ENCODE measurements around the gene HNRNPA3.
"Not testable (repeated sequence)": the region's sequence is repeated elsewhere in the genome, so short reads cannot be mapped to it uniquely, and the experiment has no call there.

Gene HNRNPA3

DNA sequence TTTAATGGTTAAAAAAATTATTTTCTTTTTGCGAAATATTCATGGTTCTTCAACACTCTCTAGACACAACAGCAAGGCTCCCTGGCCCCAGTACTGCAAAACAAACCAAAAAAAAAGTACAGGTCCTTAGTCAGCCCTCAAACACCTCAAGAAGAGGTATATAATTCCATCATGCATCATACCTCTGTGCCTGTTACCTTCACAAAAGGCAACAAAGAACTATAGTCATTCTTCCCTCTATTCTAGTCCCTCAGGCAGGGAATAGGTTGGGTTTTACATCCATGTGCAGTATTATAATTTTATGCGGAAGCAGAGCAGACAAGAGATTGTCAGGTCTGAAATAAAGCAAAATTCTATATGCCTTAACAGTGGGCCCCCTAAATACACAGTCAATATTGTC lies 43.4 kb downstream of the HNRNPA3 start:
- DNase-seq (ENCODE audit: low spot score) = no peak

DNA sequence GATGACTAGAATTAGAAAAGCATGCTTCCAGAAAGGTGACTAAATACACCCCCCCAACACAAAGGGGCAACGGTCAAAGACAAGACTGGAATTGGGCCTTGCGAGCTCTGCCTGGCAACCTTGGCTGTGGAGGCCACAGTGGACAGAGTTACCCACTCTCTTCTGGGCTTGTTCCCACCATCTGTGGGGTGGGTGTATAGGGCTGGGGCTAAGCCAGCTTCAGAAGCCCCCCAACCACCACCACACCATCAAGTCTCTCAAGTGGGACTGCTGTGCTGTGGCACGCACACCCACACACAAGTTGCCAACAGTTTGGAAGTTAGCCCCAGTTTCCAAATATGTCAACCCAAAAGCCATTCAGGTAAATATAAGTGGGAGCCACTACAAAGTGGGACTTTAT lies 44.1 kb downstream of the HNRNPA3 start:
- DNase-seq (ENCODE audit: low spot score) = no peak

DNA sequence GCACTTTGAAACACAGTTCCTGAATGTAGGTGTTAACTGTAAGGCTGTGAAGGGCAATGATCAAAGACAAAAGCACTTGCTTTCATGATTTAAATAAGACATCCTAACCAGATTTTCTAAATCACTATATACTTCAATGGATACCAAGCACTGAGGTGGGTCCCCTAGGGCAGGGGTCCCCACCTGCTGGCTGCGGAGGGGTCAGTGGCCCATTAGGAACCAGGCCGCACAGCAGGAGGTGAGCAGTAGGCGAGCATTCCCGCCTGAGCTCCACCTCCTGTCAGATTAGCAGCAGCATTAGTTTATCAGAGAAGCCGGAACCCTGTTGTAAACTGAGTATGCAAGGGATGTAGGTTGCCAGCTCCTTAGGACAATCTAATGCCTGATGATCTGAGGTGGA lies 44.9 kb downstream of the HNRNPA3 start:
- DNase-seq (ENCODE audit: low spot score) = no peak

DNA sequence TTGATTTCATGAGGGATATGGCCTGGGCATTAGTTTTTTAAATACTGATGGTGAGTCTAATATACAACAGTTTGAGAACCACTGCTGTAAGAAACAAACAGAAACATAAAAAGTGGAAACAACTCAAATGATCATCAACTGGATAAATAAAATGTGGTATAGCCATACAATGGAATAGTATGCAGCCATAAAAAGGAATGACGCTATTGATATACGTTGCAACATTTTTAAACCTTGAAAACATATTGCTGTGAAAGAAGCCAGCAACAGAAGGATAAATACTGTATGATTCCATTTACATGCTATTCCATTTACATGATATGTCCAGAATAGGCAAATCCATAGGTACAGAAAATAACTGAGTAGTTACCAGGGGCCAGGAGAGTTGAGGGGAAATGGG lies 45.5 kb downstream of the HNRNPA3 start:
- no peak for DNase-seq (ENCODE audit: low spot score)

DNA sequence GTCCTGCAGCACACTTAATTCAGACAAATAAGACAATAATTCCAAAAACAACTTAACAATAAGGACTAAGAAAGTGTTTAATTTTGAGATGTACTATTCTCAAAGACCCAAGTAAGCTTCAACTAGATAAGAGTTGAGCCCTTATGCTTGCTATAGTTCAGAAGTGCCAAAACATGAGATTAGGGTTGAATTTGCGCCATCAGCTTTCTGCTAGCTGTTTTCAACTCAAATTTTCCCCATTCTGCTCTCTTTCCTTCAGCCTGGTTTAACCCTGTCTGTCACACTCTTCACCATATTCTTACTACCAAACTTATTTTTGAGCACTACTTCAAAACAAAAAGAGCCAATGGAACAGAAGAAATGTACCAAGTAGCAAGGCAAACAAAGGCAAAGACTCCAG lies 47.8 kb downstream of the HNRNPA3 start:
- no peak for DNase-seq (ENCODE audit: low spot score)

DNA sequence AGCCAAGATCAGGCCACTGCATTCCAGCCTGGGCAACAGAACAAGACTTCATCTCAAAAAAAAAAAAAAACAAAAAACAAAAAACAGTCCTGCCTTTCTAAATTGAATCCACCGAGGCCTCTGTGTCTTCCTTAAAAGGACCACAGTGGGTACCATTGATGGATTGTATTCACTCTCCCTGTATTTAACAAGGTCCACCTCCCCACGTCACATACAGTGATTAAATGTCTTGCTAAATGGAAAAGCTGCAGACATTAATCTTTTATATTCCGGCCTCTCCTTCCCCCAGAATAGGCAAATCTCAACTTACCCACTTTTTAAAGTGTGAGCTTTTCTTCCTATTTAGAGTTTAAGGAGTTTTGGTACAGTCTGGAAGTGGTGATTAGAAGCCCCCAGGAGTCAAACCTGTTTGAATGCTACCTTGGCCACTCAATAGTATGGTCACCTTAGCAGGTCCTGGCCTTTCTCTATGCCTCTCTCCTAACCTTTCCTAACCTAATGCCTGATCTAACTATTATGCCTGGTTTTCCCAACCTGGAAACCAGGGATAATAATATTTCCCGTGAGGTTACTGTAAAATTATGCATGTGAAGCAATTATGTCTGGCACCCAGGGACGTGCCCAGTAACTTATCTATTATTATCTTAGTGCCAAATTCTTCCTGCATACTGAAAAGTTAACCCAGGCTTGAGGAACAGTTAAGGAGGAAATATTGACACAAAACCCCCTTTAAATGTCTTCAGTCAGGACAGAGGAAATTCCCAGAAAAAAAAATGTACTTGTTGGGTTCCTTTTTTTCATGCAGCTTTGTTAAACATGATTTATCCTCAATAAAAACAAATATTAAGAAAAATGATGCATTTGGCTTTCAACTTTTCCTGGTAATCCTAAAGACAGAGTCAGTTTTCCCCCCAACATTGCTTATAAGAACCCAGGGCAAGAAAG lies 48.8 kb downstream of the HNRNPA3 start:
- DNase-seq (ENCODE audit: low spot score) = peak; percentile 36

DNA sequence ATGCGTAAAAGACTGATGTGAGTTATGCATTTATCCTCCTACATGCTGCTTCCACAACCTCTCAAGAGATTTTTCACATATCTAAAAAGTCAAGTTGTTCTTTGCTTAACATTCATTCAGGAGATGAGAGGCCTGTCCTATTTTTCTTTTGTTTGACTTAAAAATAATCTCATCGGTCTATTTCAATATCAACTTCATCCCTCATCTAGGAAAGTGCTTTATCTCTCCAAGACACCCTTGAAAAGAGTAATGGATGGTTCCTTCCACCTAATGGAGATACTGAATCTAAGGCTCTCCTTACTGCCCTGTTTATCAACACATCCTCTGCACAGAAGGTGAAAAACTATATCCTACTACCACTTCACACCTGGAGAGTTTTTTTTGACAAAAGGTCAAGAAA lies 49.5 kb downstream of the HNRNPA3 start:
- peak; percentile 54 for DNase-seq (ENCODE audit: low spot score)

DNA sequence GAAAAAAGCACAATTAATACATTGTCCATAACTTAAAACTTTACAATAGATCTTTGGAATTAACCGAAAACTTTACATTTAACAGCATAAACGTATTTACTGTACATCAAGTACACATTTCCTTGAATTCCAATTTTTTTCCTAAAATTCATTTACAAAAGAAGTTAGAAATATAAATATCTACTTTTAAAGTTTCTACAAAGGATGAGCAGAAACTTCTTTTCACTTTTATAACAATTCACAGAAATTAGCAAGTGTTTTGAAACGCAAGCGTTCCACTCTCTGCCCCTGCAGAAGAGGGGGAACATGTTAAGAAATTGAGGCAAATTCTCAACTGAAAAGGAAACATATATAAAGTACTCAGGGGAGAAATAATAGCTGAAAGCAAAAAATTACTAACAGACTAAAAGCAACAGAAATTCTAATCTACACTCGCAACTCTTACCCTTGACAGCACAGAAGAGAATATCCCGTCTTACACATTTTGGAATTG lies 50.4 kb downstream of the HNRNPA3 start:
- DNase-seq (ENCODE audit: low spot score) = peak; percentile 31

DNA sequence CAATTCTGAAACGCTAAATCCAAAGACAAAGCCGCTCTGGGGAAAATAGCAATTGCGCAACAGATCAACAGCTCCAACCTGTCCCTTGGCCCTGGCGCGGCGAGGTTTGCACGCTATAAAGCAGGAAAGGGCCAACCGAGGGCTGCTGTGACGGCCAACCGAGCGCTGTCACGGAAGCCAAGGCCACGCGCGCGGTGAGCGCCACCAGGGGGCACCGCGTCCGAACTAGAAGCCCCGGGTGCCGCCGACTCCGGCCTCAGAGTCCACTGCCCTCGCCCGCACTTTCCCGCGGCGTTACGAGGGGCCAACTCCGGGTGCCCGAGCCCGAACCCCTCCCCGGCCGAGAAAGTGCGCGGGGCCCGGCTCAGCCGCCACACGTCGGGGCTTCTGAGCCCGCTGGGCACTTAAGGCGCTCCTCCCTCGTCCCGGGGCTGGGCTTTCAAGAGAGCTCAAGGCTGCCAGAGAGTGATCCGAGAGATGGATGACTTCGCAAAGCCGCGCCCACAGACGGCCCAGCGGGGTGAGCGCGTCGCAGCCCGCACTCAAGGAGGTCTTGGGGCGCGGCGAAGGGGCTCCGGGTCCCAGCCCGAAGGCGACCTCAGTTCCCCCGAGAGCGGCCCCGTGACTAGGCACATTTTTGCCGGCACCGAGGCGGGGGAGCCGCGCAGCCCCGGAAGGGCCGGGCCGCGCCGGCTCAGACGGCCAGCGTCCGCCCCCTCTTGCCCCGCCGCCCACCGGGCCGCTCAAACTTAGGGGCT lies 51.0 kb downstream of the HNRNPA3 start:
- DNase-seq (ENCODE audit: low spot score) = peak; percentile 93

DNA sequence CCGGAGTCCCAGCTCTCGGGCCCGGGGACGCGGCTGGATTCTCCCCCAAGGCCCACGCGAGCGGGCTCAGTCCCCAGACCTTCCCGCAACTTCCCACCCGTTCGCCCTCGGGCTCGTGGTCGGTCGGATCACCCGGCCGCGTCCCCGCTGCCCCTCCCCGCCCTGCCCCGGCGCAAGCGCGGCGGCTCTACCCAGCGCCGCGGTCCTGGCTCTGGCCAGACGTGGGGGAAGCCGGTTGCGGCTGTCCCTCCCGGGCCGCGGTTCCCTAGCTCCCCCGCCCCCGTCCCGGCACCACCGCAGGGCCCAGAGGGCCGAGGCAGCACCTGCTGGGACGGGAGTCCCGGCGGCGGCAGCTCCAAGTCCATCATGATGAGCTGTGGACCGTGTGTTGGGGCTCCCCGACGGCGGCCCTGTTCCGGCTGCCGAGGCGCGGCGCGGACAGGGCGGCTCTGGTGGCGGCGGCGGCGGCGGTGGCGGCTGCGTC lies 51.7 kb downstream of the HNRNPA3 start:
- peak; percentile 66 for DNase-seq (ENCODE audit: low spot score)

DNA sequence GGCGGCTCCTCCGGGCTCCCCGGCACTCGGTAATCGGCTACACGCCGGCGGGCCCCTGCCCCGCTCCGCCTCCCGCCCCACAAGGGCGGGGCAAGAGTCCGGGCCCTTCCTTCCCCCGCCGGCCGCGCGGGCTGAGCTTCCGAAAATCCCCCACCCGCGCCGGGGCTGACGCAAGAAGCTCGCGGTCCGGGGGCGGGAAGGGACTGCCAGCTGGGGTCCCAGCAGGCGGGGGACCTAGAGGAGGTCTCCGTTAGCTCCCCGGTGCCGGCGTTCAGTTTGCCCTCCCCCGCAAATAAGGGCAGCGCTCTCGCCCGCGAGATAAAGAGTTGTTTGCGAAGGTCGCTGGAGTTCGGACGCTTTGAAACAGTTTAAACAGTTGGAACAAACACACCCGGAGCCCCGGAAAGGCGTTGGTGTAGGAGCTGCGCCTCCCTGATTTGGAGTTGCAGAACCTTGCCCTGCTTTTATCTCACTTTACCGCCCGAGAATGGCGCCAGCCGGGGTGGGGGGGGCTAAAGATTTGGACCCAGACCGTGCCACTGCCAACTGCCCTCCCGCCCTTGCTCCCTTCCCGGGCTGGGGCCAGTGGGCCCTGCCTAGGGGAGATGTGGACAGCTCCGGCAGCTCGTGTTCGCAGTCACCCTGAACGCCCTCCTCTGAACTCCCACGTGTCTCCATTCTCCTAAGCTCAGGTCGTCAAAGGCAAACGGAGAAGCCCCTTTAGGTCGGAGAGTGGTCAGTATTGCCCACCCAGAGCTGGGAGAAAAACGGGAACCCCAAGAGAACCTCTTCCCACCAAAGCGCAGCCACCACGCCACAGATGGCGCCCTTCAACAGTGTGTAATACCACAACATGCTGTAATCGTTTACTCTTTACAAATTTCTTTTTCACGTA lies 52.3 kb downstream of the HNRNPA3 start, which contains the start of gene NFE2L2:
Gene NFE2L2, minus strand, starts transcription at position 35 of the 895 bp plus-strand sequence. CDS start 151 bp downstream, outside the sequence.
- peak; percentile 88 for DNase-seq (ENCODE audit: low spot score)

DNA sequence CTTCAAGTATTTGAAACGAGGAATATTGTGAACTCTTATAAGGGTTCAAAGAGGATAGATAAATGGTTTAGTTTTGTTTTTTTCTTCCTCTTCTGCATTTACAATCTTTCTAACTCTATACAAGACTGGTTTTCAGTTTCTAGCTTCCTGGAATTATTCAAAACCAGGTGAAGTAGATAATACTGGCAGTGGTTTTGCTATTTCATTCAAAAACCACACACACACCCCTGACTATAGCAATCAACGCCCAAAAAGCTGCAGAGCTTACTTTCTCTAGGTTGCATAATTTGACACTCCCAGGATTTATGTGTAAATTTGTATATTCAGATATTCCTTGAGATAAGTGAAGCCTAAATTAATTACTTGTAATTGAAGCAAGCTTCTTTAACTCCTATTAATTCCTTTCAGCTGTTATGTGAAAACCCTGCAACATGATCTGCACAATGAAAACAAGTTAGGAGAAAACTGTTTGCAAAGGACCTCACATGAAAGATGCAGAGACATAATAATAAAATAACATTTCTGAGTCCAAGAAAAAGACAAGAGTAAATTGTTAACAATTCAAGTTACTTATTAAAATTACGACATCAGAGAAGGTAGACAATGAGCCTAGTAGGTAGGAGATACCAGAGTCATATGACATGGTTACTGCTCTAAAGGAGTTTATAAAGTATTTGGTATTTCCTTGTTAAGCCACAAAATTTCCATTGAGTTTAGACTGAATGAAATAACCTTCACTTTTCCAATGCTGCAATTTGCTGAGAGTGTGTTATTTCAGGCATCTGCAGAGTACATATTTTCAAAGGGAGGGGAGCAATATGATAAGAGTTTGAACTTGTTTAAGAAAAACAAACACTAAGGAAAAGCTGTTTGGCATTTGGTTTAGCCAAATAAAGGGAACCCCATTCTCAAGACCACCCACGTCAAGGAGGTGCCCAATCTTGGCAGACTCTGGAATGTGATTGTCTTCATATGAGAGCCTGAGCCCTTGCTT lies 53.5 kb downstream of the HNRNPA3 start:
- peak; percentile 55 for DNase-seq (ENCODE audit: low spot score)

DNA sequence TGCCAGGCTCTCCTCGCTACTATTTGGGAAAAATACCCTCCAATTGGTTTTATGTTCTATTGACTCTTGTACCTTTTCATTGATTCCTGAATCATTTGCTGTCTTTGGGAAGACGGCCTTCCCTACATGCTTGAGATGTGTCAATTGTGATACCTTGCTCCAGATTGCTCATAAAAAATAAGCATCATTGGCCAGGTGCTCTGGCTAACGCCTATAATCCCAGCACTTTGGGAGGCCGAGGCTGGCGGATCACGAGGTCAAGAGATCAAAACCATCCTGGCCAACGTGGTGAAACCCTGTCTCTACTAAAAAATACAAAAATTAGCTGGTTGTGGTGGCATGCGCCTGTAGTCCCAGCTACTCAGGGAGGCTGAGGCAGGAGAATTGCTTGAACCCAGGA lies 54.4 kb downstream of the HNRNPA3 start:
- not testable (repeated sequence) for DNase-seq (ENCODE audit: low spot score)

DNA sequence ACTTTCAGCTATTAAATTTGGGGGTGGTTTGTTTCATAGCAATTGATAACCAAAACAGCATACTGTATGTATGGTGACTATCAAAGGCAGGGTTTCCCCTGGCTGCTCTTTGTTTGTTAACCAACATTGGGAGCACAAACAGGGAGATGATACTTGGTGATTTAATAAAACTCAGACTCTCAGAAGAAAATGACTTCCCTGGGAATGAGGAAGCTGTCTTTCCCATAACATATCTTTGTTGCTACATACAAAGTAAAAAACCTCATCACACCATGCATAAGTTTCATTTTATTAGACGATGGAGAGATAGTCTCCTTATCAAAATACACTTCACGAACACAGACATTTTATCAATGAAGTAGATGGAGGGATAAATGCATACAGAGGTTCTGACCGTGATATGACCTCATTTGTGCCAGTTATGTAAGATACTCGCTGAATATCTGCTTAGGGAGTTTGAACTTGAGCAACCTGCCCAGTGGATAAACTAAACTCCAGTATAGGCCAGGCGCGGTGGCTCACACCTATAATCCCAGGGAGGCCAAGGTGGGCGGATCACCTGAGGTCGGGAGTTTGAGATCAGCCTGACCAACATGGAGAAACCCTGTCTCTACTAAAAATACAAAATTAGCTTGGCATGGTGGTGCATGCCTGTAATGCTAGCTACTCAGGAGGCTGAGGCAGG lies 55.7 kb downstream of the HNRNPA3 start:
- DNase-seq (ENCODE audit: low spot score) = no peak

DNA sequence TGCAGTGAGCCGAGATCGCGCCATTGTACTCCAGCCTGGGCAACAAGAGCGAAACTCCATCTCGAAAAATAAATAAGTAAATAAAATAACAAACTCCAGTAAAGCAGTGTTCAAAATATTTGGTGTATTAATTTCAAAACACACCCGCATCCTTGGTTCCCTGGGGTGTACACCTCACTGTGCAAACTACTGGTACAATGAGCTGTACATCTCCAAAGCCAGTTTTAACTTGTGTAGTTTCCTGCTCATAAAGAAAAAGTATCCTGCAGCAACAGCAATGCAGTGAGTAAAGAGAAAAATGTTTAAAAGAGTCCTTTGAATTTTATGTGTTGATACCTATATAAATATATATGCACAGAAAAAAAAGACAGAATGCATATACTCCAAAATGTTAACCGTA lies 56.3 kb downstream of the HNRNPA3 start:
- no peak for DNase-seq (ENCODE audit: low spot score)

DNA sequence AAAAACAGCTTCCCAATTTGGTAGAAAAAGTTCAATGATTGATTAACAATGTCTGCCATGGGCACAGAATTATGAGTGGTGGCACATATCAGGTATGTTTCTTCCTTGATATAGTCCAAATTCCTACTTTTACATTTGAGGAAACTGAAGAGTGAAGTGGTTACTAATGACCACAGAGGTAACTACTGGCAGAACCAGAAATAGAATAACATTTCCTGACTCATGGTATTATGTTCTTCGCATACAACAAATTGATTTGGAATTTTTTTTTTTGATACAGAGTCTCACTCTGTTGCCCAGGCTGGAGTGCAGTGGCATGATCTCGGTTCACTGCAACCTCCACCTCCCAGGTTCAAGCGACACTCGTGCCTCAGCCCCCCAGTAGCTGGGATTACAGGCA lies 57.9 kb downstream of the HNRNPA3 start:
- no peak for DNase-seq (ENCODE audit: low spot score)

DNA sequence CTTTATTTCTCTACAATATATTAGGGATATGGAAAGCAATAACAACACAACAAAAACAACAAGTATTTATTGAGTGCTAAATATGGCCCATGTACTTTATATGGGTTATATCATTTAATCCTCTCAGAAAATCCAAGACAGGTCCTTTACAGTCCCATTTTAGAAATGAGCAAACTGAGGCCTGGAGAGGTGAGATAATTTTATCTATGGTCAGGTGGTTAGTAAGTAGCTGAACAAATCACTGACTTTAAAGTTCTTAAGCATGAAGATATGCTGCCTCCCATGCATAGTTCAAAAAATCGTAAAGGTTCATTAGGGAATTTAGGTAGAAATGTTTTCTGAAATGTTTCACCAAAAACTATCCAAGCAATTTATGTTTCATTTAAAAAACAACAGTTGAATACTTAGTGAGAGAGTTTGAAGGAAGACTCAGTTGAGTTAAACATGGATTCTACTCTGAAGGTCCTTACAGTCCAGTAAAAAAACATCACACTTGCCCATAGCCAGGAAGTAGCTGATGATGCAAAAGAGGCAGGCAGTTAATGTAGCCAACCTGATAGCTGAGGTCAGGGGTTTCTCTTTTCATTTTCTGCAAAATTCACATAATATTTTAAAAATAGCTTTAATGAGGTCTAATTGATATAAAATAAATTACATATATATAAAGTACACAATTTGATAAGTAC lies 59.5 kb downstream of the HNRNPA3 start:
- DNase-seq (ENCODE audit: low spot score) = no peak

DNA sequence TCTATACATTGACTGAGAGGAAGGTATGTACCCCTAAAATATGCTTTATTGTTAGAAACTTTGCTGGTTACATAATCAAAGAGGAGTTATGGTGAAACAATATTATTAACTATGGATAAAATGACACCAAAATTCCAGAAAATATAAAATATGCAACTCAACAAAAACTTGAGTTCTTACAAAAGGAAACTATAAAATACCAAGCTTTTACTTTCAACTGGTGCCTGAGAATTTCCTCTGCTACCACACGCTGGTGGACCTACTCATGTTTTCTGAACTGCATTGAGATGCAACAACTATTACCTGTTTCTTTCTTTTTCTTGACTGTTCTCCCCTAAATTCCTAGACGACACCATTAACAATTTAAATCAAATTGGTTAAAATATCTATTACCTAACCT lies 60.2 kb downstream of the HNRNPA3 start:
- DNase-seq (ENCODE audit: low spot score) = no peak

DNA sequence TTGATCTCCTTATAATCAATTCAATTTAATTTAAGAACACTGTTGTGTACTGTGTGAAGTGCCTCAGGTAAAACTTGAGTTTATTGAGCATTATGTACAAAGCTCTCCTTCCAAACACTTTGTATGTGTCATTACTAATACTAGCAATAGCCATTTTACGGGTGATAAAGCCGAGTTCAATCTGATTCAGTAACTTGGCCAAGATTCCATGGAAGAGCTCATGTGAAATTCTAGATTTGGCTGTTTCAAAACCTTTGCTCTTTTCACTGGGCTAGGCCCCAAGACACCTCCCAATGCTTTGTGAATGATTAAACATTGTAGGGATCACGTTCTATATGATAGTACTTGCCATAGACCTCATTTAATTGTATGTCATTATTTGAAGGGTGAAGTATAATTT lies 60.8 kb downstream of the HNRNPA3 start:
- DNase-seq (ENCODE audit: low spot score) = no peak
